GM19463 (cell line): ENCODE data around the gene DES.
A peak's percentile ranks its signal among the peaks of the same experiment; 100 is the strongest.
"Not testable (repeated sequence)": the region's sequence is repeated elsewhere in the genome, so short reads cannot be mapped to it uniquely, and the experiment has no call there.

ENCODE experiments used
- ATAC-seq: cut with Tn5 transposase; IDR thresholded peaks from one replicate; pipeline ENCODE4 v1.9.1; 2021; ENCODE audit warnings: mild to moderate bottlenecking, moderate library complexity; ENCODE audit not compliant: unreplicated experiment

DES gene

DNA sequence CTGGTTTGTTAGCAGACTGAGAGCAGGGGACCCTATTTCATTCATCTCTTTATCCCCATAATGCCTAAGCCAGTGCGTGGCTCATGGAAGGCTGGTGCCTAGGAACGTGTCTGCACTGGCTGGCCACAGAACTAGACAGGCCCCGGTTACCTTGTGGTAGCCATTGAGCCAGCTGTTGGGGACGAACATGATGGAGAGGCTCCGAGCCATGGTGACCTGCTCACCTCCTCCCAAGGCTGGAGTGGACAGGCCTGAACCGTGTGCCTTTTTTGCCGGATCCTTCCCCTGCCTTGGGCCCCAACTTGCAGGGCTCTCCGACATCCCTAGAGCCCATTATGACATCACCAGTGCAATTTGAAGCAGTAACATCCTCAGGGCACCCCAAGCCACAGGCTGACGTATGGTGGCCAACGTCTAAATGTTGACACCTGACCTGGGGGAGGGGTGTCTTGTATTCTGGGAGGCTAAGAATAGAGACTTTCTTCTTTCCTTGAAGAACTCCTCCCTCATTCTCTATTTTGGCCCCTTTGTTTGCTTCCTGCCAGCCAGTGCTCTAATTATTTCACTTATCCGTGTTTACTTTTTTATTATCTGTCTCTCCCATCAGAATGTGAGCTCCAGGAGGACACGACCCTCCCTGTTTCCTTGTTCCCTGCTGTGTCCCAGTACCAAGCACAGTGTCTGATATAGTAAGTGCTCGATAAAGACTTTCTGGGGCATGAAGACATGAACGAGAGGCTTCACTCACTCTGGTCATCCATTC lies 18.3 kb upstream of the DES start:
- no peak for ATAC-seq

GRCh38 chr2:219400562-219400961 lies 17.6 kb upstream of the DES start:
- no peak for ATAC-seq

- no peak for ATAC-seq
These were observed 16.6 kb upstream of the DES start for GRCh38 chr2:219401606-219402005.

DNA sequence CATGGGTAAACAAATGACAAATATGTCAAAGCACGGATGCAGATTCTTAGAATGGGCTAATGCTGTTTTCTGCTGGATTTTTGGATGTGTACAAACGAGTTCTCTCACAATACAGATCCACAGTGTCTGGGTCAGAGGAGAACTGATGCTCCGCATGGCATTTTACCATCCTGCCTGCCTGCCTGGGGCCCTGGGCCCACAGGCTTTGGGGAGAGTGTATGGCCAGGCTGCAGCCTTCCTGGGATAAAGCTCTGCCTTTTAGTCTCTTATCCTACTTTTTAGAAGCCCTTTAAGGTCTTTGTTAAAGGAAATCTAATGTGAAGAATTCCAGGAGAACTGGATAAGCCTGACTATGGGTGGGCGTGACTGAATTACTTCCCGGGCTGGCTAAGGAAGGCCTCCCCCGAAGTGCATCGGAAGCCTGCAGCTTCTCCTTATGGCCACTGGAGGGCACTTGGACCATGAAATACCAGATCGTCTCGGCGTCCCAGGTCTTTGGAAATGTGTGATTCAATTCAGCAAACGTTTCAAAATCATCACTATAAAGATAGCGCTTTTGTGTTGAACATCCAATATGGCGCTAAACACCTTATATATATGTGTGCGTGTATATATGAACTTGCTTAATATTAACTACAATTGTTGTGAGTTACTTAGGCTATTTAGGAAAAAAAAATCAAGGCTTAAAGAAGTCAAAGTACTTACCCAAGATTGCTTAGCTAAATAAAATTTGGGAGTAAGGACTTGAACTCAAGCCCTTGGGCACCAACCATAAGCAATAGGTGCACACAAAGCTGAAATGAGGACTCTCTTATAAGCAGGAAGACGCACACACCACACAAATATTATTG lies 15.3 kb upstream of the DES start:
- peak; percentile 86 for ATAC-seq

DNA sequence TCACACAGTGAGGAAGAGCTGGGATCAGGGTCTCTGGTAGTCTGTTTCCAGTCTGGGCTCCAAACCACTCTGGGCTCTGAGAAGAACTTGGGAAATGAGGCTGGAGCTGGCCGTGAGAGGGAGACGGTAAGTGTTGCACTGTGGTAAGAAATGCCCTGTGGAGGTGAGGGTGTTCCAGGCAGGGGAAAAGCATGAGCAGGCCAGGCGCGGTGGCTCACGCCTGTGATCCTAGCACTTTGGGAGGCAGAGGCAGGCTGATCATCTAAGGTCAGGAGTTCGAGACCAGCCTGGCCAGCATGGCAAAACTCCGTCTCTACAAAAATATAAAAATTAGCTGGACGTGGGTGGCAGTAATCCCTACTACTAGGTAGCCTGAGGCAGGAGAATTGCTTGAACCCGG lies 14.3 kb upstream of the DES start:
- ATAC-seq, result no peak

DNA sequence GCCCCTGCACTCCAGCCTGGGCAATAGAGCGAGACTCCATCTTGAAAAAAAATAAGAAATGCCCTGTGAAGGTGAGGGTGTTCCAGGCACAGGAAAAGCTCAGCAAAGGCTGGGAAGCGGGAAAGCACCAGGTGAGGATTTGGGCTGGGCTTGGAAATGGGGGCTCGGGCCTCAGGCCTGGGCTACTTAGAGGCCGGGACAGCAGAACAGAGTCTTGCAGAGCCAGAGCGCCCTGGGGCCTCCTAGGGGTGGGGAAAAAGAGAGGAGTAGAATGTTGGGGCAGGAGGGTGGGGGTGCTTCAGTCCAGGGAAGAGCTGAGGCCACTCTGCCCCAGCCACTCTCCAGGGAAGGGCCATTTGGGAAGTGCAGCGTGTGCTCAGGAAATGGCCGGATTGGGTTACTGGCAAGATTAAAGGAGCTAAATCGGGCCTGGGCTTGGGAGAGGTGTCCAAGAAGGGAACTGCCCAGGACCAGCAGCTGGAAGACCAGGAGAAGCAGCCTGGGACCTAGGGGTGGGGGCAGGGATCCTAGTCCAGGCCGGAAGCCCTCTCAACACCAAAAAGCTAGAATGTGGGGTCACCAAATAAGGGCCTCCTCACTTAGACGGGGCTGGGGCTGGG lies 13.8 kb upstream of the DES start:
- no peak for ATAC-seq

DNA sequence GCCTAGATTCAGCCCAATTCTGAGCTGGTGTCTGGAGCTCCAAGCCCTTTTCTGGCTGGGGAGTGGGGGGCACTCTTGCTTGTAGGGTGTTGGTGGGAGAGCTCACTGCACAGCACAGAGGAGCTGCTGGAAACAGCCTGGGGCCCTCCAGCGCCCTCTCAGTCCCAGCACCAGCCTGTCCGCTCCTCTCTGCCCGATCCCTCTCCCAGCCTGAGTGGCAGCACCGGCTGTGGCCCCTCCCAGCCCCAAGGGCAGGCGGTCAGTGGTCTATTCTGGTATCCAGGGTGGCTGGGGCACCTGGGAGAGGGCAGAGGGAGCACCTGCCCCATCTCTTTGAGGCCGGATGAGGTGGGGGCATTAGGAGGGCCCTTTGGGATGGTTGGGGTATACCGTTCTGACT lies 13.2 kb upstream of the DES start:
- ATAC-seq, result no peak

DNA sequence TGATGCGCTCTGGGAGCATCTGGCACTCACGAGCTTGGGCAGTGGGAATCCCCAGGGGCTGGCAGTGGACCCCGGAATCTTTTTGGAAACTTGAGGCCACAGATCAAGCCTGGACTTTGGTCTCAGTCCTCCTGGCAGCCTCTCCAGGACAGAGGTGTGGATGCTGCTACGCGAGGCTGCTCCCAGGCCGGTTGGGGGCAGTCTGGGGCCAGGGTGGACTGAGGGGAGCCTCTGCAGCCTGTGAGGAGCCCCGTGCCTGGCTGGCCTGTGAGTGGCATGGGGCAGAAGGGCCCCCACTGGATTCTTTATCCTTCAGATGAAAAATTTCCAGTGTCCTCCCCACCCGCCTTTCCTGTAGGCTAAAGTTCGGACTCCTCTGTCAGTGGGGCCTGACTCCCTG lies 12.7 kb upstream of the DES start:
- ATAC-seq, result no peak

GRCh38 chr2:219405958-219406860 lies 12.0 kb upstream of the DES start:
- ATAC-seq, result no peak

GRCh38 chr2:219406861-219407230 lies 11.3 kb upstream of the DES start:
- no peak for ATAC-seq

DNA sequence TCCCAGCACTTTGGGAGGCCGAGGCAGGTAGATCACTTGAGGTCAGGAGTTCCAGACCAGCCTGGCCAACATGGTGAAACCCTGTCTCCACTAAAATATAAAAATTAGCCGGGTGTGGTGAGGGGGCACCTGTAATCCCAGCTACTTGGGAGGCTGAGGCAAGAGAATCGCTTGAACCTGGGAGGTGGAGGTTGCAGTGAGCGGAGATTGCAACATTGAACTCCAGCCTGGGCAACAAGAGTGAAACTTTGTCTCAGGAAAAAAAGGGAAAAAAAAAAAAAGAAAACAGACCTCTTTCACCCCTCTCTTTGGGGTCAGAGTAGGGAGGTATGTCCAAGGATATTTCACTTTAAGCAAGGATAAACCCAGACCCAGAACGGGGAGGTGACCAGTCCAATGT lies 10.8 kb upstream of the DES start:
- ATAC-seq, result not testable (repeated sequence)

DNA sequence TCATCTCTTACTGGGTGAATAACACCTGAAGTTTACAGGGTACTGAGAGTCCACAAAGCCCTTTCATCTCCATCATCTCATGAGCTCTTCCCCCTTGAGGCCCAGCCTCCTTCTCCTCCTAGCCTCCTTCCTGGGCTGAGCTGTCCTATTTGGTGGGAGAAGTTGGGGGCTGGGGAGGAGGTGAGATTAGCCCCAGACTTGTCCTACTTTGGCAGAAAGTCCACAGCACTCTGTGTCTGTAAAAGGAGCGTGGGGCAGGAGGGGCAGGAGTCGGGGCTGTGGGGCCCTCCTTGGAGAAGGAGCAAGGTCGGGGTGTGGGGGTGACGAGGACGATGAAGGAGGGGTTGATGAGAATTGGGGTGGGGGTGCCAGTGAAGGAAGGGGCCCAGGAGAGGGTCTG lies 10.0 kb upstream of the DES start:
- no peak for ATAC-seq

DNA sequence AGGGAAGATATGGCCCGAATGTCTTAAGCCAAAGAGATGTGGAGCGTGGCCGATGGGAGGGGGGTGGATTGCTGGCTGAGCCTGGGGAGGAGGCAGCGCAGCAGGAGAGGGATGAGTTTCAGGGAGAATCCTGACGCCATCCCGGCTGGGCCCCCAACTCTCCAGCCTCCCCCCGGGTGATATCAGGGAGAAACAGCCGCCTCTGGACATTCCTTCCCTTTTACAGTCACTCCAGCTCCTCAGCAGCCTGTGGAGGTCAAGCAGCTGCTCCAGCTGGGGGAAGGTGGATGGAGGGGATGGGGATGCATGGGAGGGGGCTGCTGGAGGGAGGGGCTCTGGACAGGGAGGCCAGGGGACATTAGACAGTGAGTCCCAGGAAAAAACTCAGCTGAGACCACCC lies 9.5 kb upstream of the DES start:
- ATAC-seq, result no peak

- no peak for ATAC-seq
These were observed 8.6 kb upstream of the DES start for GRCh38 chr2:219409619-219410018.

DNA sequence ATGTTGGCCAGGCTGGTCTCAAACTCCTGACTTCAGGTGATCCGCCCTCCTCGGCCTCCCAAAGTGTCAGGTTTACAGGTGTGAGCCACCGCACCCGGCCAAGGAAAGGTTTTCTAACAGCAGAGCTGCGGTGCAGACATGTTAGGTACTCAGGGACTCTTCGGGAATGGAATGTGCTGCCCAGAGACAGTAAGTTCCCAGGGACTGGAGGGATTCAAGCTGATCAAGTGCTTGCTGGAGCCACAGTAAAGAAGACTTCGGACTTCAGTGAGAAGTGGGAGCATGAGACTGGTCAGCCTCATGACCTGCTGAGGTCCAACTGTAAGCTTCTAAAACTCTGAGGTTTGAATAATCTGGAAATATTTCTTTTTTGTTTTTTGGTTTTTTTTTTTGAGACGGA lies 7.8 kb upstream of the DES start:
- ATAC-seq, result no peak

GRCh38 chr2:219414857-219415256 lies 3.3 kb upstream of the DES start:
- no peak for ATAC-seq

DNA sequence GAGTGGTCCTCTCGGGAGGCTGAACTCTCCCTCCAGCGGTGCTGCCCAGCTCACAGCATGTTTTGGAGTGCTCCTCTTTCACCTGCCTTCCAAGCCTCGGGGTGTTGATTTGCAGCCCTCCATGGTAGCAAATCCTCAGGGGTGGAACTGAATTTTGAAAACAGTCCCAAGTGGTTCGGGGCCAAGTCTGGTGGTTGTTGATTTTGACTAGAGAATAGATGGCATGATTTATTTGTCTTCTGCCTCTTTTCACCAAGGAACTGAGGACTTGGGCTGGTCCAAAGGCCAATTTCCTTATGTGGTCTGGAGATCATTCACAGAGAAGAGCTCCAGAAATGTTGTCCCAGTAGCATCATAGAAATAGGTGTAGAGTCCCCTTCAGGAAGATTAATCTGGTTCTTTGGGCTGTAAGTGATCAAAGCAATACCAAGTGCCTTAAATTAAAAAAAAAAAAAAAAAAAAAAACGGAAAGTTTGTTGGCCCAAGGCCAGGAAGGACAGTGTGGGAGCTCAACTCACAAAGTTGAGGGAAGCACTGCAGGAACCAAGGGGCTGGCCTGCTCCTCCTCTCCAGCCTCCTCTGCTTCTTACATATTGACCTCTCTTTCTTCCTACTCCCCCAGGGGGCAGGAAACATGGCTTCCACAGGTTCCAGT lies 2.5 kb upstream of the DES start:
- no peak for ATAC-seq

DNA sequence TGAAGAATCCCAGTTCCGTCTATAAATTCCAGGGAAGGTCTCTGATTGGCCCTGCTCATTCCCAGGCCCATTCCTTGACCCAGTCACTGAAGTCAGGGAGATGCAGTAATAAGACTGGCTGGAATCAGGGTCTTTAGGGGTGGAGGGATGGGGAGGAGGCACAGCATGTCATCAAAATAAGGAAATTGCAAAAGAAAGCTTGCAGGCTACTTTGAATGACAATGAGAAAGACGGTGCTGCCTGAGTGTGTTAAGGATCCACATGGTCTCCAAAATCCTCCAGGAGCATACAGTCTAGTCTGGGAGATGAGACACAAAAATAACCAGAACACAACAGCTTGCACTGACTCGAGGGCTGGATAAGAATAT lies 2.0 kb upstream of the DES start:
- no peak for ATAC-seq

GRCh38 chr2:219416938-219417337 lies 1.2 kb upstream of the DES start:
- no peak for ATAC-seq

DNA sequence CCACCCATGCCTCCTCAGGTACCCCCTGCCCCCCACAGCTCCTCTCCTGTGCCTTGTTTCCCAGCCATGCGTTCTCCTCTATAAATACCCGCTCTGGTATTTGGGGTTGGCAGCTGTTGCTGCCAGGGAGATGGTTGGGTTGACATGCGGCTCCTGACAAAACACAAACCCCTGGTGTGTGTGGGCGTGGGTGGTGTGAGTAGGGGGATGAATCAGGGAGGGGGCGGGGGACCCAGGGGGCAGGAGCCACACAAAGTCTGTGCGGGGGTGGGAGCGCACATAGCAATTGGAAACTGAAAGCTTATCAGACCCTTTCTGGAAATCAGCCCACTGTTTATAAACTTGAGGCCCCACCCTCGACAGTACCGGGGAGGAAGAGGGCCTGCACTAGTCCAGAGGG lies 803 bp upstream of the DES start:
- ATAC-seq, result no peak

- ATAC-seq, result no peak
These were observed 791 bp downstream of the DES start for GRCh38 chr2:219419012-219419324.
